ENCODE measurements around the gene RIN3.

DNA sequence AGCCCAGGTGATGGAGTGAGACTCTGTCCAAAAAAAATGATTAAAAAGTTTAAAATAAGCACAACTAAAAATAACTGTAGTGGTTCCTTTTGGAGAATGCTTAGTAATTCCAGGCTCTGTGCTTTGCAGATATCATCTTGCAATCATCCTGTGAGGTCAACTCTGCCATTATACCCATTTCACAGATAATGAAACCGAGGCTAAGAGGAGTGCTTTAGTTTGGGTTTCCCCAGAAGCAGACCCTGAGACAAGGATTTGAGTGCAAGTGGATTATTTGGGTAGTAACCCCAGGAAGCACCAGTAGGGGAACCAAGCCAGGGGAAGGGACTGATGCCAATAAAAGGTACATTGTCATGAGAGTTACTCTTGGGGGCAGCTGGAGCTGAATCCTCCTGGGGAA, 44.7 kb downstream of the RIN3 start:
- TF ChIP-seq TCF7 (IDR thresholded peaks at IDR 0.05; ENCODE audit: borderline replicate concordance) (no peak), SMAD5 (IDR thresholded peaks at IDR 0.05; ENCODE audit: low read depth) (no peak), EZH2 (IDR thresholded peaks at IDR 0.05; ENCODE audit: borderline replicate concordance, control insufficient read depth, low read depth, low read length) (no peak), GABPA (IDR thresholded peaks at IDR 0.05; ENCODE audit: low read depth) (no peak), SMC3 (IDR thresholded peaks at IDR 0.05; ENCODE audit: borderline replicate concordance, low read length) (no peak), STAT3 (IDR thresholded peaks at IDR 0.05; ENCODE audit: low read depth, low read length) (no peak), SIN3A (IDR thresholded peaks at IDR 0.05; ENCODE audit: low read depth, low read length) (no peak), CEBPB (IDR thresholded peaks at IDR 0.05; ENCODE audit: borderline replicate concordance in 1 of 2, low read depth in 2 of 2, low read length in 2 of 2) (no peak)
- TF ChIP-seq, protein P1, sequence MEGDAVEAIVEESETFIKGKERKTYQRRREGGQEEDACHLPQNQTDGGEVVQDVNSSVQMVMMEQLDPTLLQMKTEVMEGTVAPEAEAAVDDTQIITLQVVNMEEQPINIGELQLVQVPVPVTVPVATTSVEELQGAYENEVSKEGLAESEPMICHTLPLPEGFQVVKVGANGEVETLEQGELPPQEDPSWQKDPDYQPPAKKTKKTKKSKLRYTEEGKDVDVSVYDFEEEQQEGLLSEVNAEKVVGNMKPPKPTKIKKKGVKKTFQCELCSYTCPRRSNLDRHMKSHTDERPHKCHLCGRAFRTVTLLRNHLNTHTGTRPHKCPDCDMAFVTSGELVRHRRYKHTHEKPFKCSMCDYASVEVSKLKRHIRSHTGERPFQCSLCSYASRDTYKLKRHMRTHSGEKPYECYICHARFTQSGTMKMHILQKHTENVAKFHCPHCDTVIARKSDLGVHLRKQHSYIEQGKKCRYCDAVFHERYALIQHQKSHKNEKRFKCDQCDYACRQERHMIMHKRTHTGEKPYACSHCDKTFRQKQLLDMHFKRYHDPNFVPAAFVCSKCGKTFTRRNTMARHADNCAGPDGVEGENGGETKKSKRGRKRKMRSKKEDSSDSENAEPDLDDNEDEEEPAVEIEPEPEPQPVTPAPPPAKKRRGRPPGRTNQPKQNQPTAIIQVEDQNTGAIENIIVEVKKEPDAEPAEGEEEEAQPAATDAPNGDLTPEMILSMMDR (IDR thresholded peaks at IDR 0.05 in 2 of 3, conservative IDR thresholded peaks at IDR 0.05 in 1 of 3; ENCODE audit: control insufficient read depth in 2 of 3, extremely low read depth in 1 of 3, insufficient read depth in 1 of 3, low read depth in 3 of 3, low read length in 3 of 3): peak in 1 of 3 experiments; percentile 6; a peak in 1 of 6 replicates
- TF ChIP-seq, protein P2, sequence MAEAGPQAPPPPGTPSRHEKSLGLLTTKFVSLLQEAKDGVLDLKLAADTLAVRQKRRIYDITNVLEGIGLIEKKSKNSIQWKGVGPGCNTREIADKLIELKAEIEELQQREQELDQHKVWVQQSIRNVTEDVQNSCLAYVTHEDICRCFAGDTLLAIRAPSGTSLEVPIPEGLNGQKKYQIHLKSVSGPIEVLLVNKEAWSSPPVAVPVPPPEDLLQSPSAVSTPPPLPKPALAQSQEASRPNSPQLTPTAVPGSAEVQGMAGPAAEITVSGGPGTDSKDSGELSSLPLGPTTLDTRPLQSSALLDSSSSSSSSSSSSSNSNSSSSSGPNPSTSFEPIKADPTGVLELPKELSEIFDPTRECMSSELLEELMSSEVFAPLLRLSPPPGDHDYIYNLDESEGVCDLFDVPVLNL (IDR thresholded peaks at IDR 0.05; ENCODE audit: low read depth, low read length): no peak
- TF ChIP-seq, protein P3, sequence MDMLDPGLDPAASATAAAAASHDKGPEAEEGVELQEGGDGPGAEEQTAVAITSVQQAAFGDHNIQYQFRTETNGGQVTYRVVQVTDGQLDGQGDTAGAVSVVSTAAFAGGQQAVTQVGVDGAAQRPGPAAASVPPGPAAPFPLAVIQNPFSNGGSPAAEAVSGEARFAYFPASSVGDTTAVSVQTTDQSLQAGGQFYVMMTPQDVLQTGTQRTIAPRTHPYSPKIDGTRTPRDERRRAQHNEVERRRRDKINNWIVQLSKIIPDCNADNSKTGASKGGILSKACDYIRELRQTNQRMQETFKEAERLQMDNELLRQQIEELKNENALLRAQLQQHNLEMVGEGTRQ (IDR thresholded peaks at IDR 0.05; ENCODE audit: borderline replicate concordance, low read depth, low read length): no peak
- TF ChIP-seq, protein P4, sequence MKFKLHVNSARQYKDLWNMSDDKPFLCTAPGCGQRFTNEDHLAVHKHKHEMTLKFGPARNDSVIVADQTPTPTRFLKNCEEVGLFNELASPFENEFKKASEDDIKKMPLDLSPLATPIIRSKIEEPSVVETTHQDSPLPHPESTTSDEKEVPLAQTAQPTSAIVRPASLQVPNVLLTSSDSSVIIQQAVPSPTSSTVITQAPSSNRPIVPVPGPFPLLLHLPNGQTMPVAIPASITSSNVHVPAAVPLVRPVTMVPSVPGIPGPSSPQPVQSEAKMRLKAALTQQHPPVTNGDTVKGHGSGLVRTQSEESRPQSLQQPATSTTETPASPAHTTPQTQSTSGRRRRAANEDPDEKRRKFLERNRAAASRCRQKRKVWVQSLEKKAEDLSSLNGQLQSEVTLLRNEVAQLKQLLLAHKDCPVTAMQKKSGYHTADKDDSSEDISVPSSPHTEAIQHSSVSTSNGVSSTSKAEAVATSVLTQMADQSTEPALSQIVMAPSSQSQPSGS (IDR thresholded peaks at IDR 0.05; ENCODE audit: low read length): no peak
